Measurements from ENCODE around the gene MS4A13. TPM values are rescaled to one million over a fixed set of nuclear protein-coding genes. Genes with fewer than 3 reads are reported as not detected.
"Not testable (repeated sequence)": the region's sequence is repeated elsewhere in the genome, so short reads cannot be mapped to it uniquely, and the experiment has no call there.

The MS4A13 gene
- total RNA-seq, 1 experiment from 2014 or later = not detected

DNA sequence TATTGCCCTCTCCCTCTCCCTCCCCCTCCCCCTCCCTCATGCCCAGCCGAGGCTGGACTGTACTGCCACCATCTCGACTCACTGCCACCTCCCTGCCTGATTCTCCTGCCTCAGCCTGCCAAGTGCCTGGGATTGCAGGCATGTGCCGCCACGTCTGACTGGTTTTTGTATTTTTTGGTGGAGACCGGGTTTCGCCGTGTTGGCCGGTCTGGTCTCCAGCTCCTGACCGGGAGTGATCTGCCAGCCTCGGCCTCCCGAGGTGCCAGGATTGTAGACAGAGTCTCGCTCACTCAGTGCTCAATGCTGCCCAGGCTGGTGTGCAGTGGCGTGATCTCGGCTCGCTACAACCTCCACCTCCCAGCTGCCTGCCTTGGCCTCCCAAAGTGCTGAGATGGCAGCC, 5.6 kb upstream of the MS4A13 start:
- H3K4me3 ChIP-seq; H3K4me1 ChIP-seq (replicated peaks); H3K36me3 ChIP-seq; H3K9me3 ChIP-seq (replicated peaks); DNase-seq (ENCODE audit: low read depth in 1 of 2, low spot score in 2 of 2); H3K27ac ChIP-seq: not testable (repeated sequence)
- H3K27me3 ChIP-seq (replicated peaks) = peaks cover 15% of the 10 kb centered on the region; the same call in 1 of the 2 replicates

DNA sequence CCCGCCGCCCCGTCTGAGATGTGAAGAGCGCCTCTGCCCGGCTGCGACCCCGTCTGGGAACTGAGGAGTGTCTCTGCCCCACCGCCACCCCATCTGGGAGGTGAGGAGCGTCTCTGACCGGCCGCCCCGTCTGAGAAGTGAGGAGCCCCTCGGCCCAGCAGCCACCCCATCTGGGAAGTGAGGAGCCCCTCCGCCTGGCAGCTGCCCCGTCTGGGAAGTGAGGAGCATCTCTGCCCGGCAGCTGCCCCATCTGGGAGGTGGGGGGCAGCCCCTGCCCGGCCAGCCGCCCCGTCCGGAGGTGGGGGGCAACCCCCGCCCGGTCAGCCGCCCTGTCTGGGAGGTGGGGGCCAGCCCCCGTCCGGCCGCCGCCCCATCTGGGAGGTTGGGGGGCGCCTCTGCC, 5.0 kb upstream of the MS4A13 start:
- not testable (repeated sequence) for H3K4me3 ChIP-seq; H3K27ac ChIP-seq; H3K9me3 ChIP-seq (replicated peaks); H3K36me3 ChIP-seq; H3K4me1 ChIP-seq (replicated peaks); DNase-seq (ENCODE audit: low read depth in 1 of 2, low spot score in 2 of 2)
- peaks cover 17% of the 10 kb centered on the region; the same call in 1 of the 2 replicates for H3K27me3 ChIP-seq (replicated peaks)

DNA sequence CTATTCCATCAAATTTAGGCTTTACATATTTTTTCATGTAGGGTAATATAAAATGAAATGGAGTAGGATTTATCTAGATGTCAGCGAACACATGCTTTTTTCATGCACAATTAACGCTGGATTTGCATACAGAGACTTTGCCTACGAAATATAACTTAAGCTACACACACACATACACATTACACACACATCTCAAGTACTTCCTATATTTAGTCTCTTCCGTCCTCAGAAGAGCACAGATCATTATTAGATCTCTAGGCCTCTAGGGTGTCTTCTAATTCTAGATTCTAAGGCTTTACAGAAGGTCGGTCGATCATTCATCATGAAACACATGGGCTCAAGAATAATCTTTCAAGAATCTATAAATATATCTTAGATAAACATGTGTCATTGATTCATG, 3.8 kb upstream of the MS4A13 start:
- no peak overlapping the region for H3K27ac ChIP-seq
- H3K27me3 ChIP-seq (replicated peaks) = peaks cover 17% of the 10 kb centered on the region; the same call in 1 of the 2 replicates
- no peak for DNase-seq (ENCODE audit: low read depth in 1 of 2, low spot score in 2 of 2)
- H3K9me3 ChIP-seq (replicated peaks) = no peaks in the 10 kb centered on the region
- no peaks in the 10 kb centered on the region for H3K36me3 ChIP-seq
- no peaks in the 10 kb centered on the region for H3K4me1 ChIP-seq (replicated peaks)
- H3K4me3 ChIP-seq = no peak overlapping the region

DNA sequence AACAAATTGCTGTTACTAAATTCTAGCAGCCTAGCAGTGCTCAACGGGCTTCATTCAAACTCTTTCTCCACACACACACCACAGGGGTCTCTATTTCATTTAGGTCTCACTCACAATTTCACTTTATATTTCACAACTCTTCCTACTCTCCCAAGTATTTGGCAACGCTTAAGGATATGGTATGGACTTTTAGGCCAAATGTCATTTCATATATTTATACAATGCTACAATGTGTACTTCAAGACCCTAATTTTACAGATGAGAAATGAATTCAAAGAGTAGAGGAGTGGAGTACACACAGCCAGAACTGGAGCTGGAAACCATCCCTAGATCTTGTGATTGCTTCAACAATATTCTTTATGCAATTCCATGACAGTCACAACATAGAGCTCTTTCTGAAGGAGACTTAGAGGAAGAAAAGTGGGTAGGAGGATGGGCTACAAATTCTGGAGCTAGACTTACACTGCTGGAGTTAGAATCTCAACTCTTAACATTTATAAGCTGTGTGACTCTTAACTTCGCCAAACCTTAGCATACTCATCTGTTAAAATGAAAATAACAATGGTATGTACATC, 2.5 kb upstream of the MS4A13 start:
- no peak for DNase-seq (ENCODE audit: low read depth in 1 of 2, low spot score in 2 of 2)
- peaks cover 14% of the 10 kb centered on the region; the same call in 1 of the 2 replicates for H3K27me3 ChIP-seq (replicated peaks)
- H3K36me3 ChIP-seq = no peaks in the 10 kb centered on the region
- H3K4me3 ChIP-seq = no peak overlapping the region
- no peak overlapping the region for H3K27ac ChIP-seq
- H3K9me3 ChIP-seq (replicated peaks) = no peaks in the 10 kb centered on the region
- no peaks in the 10 kb centered on the region for H3K4me1 ChIP-seq (replicated peaks)

DNA sequence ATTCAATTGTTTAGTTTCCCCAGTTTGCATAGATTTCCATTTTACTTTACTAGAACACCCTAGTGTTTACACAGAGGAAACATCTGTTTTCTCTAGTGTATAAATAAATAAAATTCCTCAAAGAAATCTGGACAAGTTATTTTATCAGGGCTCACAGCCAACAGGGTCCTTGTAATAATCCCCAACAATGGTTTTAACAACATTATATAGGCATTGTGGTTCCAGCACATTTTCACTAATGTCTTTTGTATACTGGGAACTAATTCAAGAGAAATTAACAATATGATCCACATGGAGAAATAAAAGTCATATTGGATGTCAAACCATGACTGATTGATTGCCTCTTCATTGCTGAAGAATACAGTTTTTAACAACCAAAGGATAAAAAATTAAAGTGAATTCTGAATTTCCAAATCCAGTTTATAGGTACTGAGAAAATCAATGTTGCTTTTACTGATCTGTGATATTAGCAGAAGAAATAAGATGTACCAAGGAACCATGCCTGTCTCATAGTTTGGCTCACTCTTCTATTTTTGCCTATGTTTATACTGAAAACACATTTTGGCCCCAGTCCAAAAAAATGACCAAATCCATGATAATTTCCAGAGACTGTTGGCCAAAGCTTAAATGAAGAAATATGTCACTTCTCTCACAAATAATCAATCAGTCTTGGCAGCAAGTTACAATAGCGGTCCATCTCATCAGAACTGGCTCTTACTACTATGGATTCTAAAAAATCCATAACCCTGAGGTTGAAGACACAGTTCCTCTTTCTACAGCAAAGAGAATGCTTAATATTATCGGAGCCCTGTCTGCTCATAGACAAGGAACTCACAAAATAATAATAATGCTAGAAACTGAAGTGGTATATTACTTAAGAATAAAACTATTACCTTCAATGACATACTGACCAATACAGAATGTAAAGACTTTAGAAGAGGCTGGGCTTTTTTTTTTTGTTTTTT, 1.4 kb upstream of the MS4A13 start:
- H3K4me1 ChIP-seq (replicated peaks) = no peaks in the 10 kb centered on the region
- no peak overlapping the region for H3K27ac ChIP-seq
- no peak for DNase-seq (ENCODE audit: low read depth in 1 of 2, low spot score in 2 of 2)
- H3K9me3 ChIP-seq (replicated peaks) = no peaks in the 10 kb centered on the region
- H3K36me3 ChIP-seq = no peaks in the 10 kb centered on the region
- peaks cover 4% of the 10 kb centered on the region; the same call in 1 of the 2 replicates for H3K27me3 ChIP-seq (replicated peaks)
- no peak overlapping the region for H3K4me3 ChIP-seq

- H3K27ac ChIP-seq = no peak overlapping the region
- no peaks in the 10 kb centered on the region for H3K27me3 ChIP-seq (replicated peaks)
- H3K9me3 ChIP-seq (replicated peaks) = no peaks in the 10 kb centered on the region
- no peak overlapping the region for H3K4me3 ChIP-seq
- no peak for DNase-seq (ENCODE audit: low read depth in 1 of 2, low spot score in 2 of 2)
- no peaks in the 10 kb centered on the region for H3K4me1 ChIP-seq (replicated peaks)
- H3K36me3 ChIP-seq = no peaks in the 10 kb centered on the region
Measured at GRCh38 chr11:60528465-60528864, 13.3 kb downstream of the MS4A13 start.

DNA sequence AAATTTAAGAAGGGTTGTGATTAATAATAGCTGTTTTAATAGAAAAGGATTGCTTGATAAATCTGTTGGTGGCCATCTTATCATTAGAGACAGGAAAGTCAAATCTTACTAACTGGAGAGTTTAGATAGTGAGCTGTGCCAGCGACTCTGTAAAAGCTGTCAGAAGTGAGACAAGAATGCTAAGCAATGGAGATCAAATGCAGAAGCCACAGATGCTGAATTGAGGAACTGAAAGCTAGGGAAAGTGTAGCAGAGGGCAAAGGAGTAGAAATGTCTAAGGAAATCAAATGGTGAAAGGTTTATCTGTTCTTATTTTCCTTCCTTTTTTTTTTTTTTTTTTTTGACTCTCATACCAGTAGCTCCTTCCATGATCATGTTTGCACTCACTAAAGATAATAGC, 13.7 kb downstream of the MS4A13 start:
- H3K4me3 ChIP-seq = no peak overlapping the region
- H3K36me3 ChIP-seq = no peaks in the 10 kb centered on the region
- H3K27me3 ChIP-seq (replicated peaks) = no peaks in the 10 kb centered on the region

DNA sequence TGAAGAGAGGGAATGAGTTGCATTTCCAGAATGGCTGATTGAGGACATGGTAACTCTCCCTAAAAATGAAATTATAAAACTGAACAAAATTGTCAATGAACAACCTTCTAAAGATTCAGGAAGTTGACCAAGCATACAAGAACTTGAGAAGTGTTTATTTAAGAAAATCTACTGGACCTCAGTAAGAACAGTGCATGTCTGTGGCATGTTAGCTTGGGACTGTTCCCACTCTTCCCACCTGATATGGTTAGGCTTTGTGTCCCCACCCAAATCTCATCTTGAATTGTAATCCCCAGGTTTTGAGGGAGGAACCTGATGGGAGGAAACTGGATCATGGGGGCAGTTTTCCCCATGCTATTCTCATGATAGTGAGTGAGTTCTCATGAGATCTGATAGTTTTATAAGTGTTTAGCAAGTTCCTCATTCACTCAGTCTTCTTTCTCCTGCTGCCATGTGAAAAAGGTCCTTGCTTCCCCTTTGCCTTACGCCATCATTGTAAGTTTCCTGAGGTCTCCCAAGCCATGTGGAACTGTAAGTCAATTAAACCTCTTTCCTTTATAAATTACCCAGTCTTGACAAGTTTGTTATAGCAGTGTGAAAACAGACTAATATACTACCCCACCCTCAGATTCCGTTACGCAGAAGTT, 15.4 kb downstream of the MS4A13 start:
- no peaks in the 10 kb centered on the region for H3K36me3 ChIP-seq
- no peak overlapping the region for H3K4me3 ChIP-seq

More for the DNA sequence above, 13.7 kb downstream of the MS4A13 start:
- DNase-seq (ENCODE audit: low read depth in 1 of 2, low spot score in 2 of 2) = no peak
- Histone ChIP-seq H3K4me1 (replicated peaks) (no peaks in the 10 kb centered on the region), H3K27ac (no peak overlapping the region), H3K9me3 (replicated peaks) (no peaks in the 10 kb centered on the region)

GRCh38 chr11:60532383-60532782, 17.2 kb downstream of the MS4A13 start:
- not testable (repeated sequence) for H3K4me1 ChIP-seq (replicated peaks); H3K9me3 ChIP-seq (replicated peaks); DNase-seq (ENCODE audit: low read depth in 1 of 2, low spot score in 2 of 2); H3K4me3 ChIP-seq; H3K27ac ChIP-seq; H3K27me3 ChIP-seq (replicated peaks); H3K36me3 ChIP-seq

More for the DNA sequence above, 15.4 kb downstream of the MS4A13 start:
- no peak for DNase-seq (ENCODE audit: low read depth in 1 of 2, low spot score in 2 of 2)
- H3K9me3 ChIP-seq (replicated peaks) = no peaks in the 10 kb centered on the region
- H3K4me1 ChIP-seq (replicated peaks) = no peaks in the 10 kb centered on the region
- H3K27me3 ChIP-seq (replicated peaks) = no peaks in the 10 kb centered on the region
- H3K27ac ChIP-seq = no peak overlapping the region

GRCh38 chr11:60538627-60539026, 23.4 kb downstream of the MS4A13 start:
- H3K36me3 ChIP-seq; H3K9me3 ChIP-seq (replicated peaks); H3K27me3 ChIP-seq (replicated peaks); H3K27ac ChIP-seq; H3K4me3 ChIP-seq; H3K4me1 ChIP-seq (replicated peaks); DNase-seq (ENCODE audit: low read depth in 1 of 2, low spot score in 2 of 2): not testable (repeated sequence)

DNA sequence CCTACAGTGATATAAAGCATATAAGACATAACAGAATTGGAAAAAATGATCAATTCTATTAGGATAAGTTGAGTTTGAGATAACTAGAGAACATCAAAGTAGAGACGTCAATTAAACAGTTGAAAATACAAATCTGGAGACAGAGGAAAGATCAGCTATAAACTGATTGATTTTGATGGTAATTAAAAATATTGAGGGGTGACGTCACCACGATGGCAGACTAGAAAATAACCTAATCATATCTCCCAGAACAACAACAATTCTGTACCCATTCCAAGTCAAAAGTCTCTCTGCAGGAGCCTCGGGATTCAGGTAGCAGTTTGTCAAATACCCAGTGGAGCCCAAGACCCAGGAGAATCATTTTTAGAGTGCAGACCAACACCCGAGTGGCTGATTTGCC, 28.9 kb downstream of the MS4A13 start:
- DNase-seq (ENCODE audit: low read depth in 1 of 2, low spot score in 2 of 2) = no peak
- Histone ChIP-seq H3K4me1 (replicated peaks) (no peaks in the 10 kb centered on the region), H3K27me3 (replicated peaks) (no peaks in the 10 kb centered on the region), H3K36me3 (no peaks in the 10 kb centered on the region), H3K4me3 (no peak overlapping the region), H3K27ac (no peak overlapping the region), H3K9me3 (replicated peaks) (no peaks in the 10 kb centered on the region)

DNA sequence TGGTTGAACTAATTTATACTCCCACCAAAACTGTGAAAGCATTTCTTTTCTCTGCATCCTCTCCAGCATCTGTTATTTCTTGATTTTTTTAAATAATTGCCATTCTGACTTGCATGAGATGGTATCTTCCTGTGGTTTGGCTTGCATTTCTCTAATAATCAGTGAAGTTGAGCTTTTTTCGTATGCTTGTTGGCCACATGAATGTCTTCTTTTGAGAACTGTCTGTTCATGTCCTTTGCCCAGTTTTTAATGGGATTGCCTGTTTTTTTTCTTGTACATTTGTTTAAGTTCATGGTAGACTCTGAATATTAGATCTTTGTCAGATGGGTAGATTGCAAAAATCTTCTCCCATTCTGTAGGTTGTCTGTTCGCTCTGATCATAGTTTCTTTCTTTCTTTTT, 46.1 kb downstream of the MS4A13 start:
- no peaks in the 10 kb centered on the region; the same call in 1 of the 2 replicates for H3K9me3 ChIP-seq (replicated peaks)
- no peaks in the 10 kb centered on the region for H3K27me3 ChIP-seq (replicated peaks)
- no peaks in the 10 kb centered on the region for H3K4me1 ChIP-seq (replicated peaks)

DNA sequence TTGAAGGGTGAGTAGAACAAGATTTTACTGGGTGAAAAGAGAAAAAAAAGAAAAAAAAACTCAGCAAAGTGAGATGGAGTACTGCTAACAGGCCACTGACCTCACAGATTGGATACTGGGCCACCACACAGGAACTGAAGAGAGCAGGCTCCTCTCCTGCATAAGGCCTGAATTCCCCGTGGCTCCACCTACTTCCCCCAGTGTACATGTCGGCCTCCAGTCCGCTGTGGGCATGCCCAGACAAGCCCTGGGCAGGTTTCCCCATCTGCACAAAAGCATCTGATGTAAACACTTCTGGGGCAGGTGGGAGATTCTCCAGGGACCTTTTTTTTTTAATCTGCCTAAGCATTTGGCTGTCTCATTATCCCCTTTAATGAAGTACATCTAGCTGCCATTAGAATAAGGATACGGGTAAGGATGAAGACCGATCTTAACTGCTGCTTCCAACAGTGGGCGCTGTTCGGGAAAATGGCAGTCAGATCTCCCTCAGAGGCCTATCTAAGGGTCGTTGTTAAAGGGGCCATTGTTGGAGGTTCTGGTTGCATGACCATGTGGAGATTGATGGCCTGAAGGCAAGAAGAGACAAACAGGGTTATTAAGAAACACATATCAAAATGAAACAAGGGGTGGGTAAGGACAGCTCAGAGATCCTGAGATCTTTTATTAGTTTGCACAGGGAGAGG, 48.5 kb downstream of the MS4A13 start:
- no peaks in the 10 kb centered on the region for H3K36me3 ChIP-seq
- H3K27ac ChIP-seq = no peak overlapping the region
- H3K9me3 ChIP-seq (replicated peaks) = no peaks in the 10 kb centered on the region; the same call in 1 of the 2 replicates
- H3K4me3 ChIP-seq = no peak overlapping the region
- no peak for DNase-seq (ENCODE audit: low read depth in 1 of 2, low spot score in 2 of 2)
- no peaks in the 10 kb centered on the region for H3K4me1 ChIP-seq (replicated peaks)
- no peaks in the 10 kb centered on the region for H3K27me3 ChIP-seq (replicated peaks)

More for the DNA sequence above, 46.1 kb downstream of the MS4A13 start:
- no peak for DNase-seq (ENCODE audit: low read depth in 1 of 2, low spot score in 2 of 2)
- no peak overlapping the region for H3K27ac ChIP-seq
- no peaks in the 10 kb centered on the region for H3K36me3 ChIP-seq
- no peak overlapping the region for H3K4me3 ChIP-seq
